Mammary epithelial cell (primary cell): ENCODE data around the gene FAM107B.

Experiments used
- EZH2 ChIP-seq: IDR thresholded peaks from 2 replicates; pipeline ENCODE4 v1.6.1; 2012; ENCODE audit warnings: low read length, inconsistent platforms, borderline replicate concordance
- TF ChIP-seq, protein P1 (sequence below), 2 donors: IDR thresholded peaks in 1 of 2; conservative IDR thresholded peaks in 1 of 2; 2 replicates each; pipeline ENCODE4 v1.5.1; 2011 to 2012; ENCODE audit warnings: inconsistent platforms in 2 of 2, low read length in 2 of 2, mild to moderate bottlenecking in 2 of 2, control low read depth in 1 of 2, low read depth in 1 of 2; ENCODE audit not compliant: insufficient read depth in 1 of 2; ENCODE audit errors: extremely low read depth in 1 of 2

DNA sequence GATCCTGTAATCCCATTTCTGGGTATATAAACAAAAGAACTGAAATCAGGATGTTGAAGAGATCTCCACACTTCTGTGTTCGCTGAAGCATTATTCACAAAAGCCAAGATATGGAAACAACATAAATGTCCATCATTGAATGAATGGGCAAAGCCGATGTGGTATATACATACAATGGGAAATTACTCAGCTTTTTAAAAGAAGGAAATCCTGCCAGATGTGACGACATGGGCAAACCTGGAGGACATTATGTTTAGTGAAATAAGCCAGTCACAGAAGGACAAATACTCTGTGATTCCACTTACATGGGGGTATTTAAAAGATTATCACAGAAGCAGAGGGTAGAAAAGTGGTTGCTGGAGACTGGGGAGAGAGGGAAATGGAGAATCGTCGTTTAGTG is 23.9 kb upstream of the FAM107B start:
- TF ChIP-seq, protein P1, sequence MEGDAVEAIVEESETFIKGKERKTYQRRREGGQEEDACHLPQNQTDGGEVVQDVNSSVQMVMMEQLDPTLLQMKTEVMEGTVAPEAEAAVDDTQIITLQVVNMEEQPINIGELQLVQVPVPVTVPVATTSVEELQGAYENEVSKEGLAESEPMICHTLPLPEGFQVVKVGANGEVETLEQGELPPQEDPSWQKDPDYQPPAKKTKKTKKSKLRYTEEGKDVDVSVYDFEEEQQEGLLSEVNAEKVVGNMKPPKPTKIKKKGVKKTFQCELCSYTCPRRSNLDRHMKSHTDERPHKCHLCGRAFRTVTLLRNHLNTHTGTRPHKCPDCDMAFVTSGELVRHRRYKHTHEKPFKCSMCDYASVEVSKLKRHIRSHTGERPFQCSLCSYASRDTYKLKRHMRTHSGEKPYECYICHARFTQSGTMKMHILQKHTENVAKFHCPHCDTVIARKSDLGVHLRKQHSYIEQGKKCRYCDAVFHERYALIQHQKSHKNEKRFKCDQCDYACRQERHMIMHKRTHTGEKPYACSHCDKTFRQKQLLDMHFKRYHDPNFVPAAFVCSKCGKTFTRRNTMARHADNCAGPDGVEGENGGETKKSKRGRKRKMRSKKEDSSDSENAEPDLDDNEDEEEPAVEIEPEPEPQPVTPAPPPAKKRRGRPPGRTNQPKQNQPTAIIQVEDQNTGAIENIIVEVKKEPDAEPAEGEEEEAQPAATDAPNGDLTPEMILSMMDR (conservative IDR thresholded peaks at IDR 0.05 in 1 of 2, IDR thresholded peaks at IDR 0.05 in 1 of 2; ENCODE audit: extremely low read depth in 1 of 2, insufficient read depth in 1 of 2, low read depth in 1 of 2, low read length in 2 of 2) = no peak
- TF ChIP-seq EZH2 = no peak
